Loucy (cell line): ENCODE measurements around the gene B3GAT3.
"Not testable (repeated sequence)": the region's sequence is repeated elsewhere in the genome, so short reads cannot be mapped to it uniquely, and the experiment has no call there.

ENCODE experiments used
- EZH2phosphoT487 ChIP-seq: fragments of 200-600 bp; IDR thresholded peaks from 2 replicates; pipeline ENCODE4 v1.6.1; 2018; ENCODE audit warnings: antibody characterized with exemption, mild to moderate bottlenecking, moderate library complexity, borderline replicate concordance
- TF ChIP-seq, protein P1 (sequence below): fragments of 200-600 bp; sonication (generic); conservative IDR thresholded peaks from 2 replicates; pipeline ENCODE4 v1.5.1; 2014; ENCODE audit warnings: mild to moderate bottlenecking, antibody characterized with exemption, low read length

DNA sequence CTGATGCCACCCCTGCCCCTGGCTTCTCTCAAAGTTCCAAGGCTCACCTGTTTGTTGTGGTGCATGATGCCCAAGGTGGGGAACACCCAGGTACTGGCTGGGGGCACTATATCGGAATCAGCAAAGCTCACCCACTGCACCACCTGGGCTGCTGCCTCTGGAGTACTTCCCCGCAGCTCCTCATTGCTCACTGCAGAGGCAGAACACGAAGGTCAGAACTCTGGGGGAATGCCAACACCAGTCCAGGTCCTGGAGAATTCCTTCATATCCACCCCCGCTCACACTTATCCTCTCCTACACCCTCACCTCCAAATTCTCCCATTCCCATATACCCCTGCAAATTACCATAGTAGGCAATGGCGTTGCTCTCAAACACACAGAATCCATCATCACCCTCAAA, 50.3 kb downstream of the B3GAT3 start:
- TF ChIP-seq, protein P1, sequence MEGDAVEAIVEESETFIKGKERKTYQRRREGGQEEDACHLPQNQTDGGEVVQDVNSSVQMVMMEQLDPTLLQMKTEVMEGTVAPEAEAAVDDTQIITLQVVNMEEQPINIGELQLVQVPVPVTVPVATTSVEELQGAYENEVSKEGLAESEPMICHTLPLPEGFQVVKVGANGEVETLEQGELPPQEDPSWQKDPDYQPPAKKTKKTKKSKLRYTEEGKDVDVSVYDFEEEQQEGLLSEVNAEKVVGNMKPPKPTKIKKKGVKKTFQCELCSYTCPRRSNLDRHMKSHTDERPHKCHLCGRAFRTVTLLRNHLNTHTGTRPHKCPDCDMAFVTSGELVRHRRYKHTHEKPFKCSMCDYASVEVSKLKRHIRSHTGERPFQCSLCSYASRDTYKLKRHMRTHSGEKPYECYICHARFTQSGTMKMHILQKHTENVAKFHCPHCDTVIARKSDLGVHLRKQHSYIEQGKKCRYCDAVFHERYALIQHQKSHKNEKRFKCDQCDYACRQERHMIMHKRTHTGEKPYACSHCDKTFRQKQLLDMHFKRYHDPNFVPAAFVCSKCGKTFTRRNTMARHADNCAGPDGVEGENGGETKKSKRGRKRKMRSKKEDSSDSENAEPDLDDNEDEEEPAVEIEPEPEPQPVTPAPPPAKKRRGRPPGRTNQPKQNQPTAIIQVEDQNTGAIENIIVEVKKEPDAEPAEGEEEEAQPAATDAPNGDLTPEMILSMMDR: not testable (repeated sequence)
- not testable (repeated sequence) for TF ChIP-seq EZH2phosphoT487
